Right renal pelvis (tissue), 4 donors: ENCODE data around the gene LRRTM3. TPM values are rescaled to one million over a fixed set of nuclear protein-coding genes. Genes with fewer than 3 reads are reported as not detected.

Experiments
- DNase-seq, 4 donors: peaks; one replicate each; pipeline ENCODE4 v3.0.0-alpha.2; 2013; ENCODE audit warnings: low read depth in 4 of 4, low spot score in 3 of 4, missing footprints in 1 of 4
- polyA plus RNA-seq, 4 donors: library from polyadenylated mRNA; unstranded; fragments of 120-200 nt; gene quantifications; one replicate each; pipeline ENCODE4 v1.2.1, GENCODE V29; 2013; ENCODE audit not compliant: insufficient read length in 4 of 4

Gene LRRTM3
- 1 to 10 TPM; 4.2 to 6.6 (median 5.3) TPM for polyA plus RNA-seq

DNA sequence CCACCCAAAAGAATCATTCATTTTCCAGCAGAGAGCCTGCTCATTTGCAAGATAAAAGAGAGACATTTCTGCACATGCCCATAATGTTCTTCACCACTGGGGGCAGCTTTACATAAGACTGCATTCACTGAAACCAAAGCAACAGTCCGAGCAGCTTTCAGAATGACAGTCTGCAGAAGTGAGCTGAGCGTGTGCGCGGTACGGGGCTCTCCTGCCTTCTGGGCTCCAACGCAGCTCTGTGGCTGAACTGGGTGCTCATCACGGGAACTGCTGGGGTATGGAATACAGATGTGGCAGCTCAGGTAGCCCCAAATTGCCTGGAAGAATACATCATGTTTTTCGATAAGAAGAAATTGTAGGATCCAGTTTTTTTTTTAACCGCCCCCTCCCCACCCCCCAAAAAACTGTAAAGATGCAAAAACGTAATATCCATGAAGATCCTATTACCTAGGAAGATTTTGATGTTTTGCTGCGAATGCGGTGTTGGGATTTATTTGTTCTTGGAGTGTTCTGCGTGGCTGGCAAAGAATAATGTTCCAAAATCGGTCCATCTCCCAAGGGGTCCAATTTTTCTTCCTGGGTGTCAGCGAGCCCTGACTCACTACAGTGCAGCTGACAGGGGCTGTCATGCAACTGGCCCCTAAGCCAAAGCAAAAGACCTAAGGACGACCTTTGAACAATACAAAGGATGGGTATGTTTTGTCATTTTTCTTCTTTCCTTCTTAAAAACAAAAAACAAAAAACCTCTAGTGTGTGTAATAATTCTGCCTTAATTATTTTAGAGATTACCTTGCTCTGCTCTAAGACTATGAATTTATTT lies at the start of gene LRRTM3:
LRRTM3 (plus strand) TSS at position 141 of the 820 bp plus-strand sequence.
- peak; percentile 55 to 77 (median 62) for DNase-seq

GRCh38 chr10:66877361-66877760 lies 48.5 kb upstream of the LRRTM3 start:
- DNase-seq = no peak

DNA sequence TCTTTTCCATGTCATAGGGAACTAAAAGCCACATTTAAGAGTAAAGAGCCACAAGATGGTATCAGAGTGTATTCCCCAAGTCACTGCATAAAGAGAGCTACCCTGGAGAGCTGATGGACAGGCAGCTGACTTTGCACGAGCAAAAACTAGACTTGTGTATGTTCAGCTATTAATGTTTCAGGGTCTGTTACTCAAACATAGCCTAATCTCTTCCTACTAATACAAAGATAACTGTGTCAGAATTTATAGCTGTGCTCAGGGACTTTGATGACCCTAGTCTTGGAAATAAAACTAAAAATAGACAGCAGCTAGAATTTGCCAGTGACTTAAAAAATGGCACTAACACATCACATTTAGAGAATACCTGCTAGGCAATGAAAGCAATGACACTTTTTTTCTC lies 45.5 kb upstream of the LRRTM3 start:
- DNase-seq = no peak

DNA sequence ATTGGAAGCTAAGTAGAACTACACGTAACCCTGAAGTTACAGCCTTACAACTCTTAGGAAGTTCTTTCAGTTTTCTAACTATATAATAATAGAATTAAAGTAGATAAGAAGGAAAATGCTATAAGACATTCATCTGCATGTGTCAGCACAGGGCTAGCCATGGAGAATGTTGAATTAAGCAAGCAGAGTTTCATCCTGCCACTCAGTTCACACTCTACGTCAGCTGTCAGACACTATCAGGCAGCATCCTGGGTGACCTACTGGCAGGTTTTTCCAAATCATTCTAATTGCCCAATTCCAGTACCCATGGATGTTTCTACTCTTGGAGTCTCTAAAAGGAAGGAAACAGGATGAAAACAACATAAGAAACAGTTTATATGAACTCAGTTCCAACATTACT lies 45.0 kb upstream of the LRRTM3 start:
- no peak for DNase-seq

DNA sequence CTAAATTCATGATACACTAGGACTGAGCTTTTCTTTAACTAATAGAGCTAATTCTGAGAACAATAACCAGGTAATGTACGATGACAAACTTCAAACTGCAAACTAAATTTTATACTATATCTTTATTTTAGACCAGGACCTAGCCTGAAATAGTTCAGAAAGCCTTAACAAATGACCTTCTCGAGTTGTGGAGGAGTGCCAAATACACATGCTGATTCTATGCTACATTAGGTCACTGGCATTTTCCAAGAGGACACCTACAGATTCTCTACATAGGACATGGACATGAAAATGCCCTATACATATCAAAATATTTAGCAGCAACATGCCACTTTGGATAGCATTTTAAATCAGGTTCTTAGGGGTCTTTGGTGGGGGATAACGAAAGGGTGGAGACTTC lies 44.0 kb upstream of the LRRTM3 start:
- no peak for DNase-seq

DNA sequence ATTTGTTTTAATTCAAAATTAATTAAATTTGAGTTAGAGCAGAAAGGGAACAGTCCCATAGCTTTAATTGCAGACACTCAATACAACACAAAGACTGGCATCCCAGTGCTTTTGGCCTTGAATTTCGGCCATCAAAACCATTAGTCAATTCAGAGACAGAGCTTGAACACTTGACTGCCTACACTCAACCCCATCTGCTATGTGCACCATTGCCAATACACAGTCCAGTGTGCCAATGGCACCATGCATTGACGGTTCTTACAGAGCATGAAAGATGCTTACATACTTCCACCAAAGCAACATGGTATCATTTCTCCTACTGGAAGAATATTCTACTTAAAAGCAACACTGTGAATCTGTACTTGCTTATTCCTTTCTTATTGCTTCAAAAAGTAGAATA lies 43.6 kb upstream of the LRRTM3 start:
- no peak for DNase-seq

- no peak for DNase-seq
These were observed 39.0 kb upstream of the LRRTM3 start for GRCh38 chr10:66886848-66887247.

DNA sequence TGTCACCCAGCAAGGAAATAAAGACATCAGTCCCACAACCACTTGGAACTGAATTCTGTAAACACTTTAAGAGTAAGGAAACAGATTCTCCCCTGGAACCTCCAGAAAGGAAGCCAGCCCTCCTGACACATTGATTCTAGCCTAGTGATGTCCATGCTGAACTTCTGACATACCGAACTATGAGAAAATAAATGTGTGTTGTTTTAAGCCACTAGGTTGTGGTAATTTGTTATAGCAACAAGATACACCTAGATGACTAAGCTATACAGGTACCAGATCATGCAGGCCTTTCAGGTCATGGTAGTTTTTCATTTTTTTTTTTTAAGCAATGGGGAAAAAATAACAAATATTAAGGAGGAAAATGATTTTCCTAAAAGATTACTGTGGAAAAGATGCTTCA lies 37.6 kb upstream of the LRRTM3 start:
- no peak for DNase-seq

GRCh38 chr10:66892871-66893270 lies 33.0 kb upstream of the LRRTM3 start:
- no peak for DNase-seq

DNA sequence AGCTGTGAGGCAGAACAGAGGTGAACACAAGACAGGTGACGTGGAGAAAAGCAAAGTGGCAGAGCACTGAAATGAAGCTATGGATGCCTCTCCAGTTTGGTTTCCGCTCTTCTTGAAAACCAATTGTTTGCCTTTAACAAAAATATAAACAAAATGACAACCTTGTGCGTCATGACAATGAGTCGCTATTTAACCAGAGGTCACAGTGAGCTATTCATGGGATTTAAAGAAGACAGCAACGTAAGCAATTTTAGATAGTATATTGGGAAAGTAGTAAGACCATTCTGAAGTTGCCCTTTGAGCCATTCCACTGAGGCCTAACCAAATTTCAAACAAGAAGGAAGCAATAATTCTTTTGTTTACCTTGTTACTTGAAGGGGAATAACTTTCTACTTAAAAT lies 15.2 kb upstream of the LRRTM3 start:
- no peak for DNase-seq

DNA sequence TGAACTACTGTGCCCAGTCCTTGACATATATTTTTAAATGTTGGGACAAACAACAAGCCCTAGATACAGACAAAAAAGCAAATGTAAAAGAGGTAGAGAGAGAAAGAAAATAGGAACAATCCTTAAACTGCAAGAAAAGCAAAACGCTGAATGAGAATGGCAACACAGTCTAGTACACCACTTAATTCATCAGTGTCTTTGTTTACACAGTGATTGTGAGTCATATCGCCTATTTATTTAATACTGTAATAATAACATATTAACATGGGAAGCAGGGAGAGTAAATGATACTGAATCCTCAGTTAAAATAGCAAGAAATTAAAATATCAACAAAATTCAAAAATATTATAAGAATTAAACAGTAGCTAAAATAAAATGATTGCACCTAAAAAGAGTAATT lies 9.8 kb upstream of the LRRTM3 start:
- no peak for DNase-seq

DNA sequence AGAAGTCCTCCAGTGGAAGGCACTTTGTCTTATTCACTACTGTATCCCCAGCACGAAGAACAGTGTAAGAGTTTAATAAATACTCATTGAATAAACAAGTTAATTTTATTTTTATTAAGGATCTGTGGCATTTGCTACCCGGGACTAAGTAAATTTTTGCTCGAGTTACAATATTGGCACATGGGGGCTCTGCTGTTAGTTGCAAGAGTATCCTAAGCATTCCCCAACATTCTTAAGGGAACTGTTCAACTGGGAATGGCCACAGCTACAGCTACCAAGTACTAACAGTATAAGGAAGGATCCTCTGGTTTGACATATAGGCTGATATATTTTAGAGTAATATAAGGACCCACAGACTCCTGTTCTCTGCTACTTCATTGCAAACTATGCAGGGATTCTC lies 8.7 kb upstream of the LRRTM3 start:
- no peak for DNase-seq

DNA sequence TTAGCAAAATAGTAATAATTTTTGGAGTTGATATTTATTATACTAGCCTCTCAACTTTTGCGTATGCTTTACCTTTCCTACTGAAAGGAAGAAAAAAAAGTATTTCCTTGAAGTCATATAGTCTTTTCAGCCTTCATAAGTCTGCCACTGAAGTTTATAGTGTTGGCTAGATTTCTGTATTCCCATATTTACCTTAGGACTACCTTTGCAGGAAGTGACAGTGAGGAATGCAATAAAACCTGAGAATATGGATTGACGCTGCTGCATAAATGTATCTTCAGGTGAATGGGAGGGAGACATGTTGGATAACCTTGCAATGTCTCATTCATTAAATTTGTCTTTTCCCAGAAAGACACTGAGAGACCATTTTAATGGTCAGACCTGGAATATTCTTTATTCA lies 6.6 kb upstream of the LRRTM3 start:
- no peak for DNase-seq

GRCh38 chr10:66924674-66925345 lies 1.0 kb upstream of the LRRTM3 start:
- no peak for DNase-seq

- no peak for DNase-seq
These were observed 463 bp upstream of the LRRTM3 start for GRCh38 chr10:66925373-66925772.

DNA sequence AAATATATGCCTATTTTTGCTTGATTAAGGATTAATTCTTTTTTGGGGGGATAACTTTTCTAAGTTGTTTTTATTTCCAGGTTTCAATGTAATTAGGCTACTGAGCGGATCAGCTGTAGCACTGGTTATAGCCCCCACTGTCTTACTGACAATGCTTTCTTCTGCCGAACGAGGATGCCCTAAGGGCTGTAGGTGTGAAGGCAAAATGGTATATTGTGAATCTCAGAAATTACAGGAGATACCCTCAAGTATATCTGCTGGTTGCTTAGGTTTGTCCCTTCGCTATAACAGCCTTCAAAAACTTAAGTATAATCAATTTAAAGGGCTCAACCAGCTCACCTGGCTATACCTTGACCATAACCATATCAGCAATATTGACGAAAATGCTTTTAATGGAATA lies 1.0 kb downstream of the LRRTM3 start:
- DNase-seq = no peak

DNA sequence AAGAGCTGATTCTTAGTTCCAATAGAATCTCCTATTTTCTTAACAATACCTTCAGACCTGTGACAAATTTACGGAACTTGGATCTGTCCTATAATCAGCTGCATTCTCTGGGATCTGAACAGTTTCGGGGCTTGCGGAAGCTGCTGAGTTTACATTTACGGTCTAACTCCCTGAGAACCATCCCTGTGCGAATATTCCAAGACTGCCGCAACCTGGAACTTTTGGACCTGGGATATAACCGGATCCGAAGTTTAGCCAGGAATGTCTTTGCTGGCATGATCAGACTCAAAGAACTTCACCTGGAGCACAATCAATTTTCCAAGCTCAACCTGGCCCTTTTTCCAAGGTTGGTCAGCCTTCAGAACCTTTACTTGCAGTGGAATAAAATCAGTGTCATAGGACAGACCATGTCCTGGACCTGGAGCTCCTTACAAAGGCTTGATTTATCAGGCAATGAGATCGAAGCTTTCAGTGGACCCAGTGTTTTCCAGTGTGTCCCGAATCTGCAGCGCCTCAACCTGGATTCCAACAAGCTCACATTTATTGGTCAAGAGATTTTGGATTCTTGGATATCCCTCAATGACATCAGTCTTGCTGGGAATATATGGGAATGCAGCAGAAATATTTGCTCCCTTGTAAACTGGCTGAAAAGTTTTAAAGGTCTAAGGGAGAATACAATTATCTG lies 1.6 kb downstream of the LRRTM3 start:
- no peak for DNase-seq

- no peak for DNase-seq
These were observed 2.3 kb downstream of the LRRTM3 start for GRCh38 chr10:66927971-66928770.

DNA sequence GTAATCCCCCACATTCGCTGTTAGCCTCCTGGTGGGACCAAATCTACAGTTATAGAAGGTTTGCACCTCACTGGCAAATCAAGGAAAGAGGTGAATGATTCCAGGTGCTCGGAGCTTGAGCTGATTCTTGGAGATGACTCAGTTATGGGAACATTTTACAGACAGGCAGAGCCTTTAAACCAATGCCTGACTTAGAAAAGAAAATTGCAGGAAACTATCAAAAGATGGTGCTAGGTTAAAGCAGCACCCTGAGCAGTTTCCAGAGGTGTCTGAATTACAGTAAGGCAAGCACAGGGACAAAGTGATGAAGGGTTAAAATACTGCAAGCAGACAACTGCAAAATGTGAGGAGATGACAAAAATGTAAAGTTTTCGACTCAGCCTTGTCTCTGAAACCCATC lies 2.9 kb downstream of the LRRTM3 start:
- no peak for DNase-seq

DNA sequence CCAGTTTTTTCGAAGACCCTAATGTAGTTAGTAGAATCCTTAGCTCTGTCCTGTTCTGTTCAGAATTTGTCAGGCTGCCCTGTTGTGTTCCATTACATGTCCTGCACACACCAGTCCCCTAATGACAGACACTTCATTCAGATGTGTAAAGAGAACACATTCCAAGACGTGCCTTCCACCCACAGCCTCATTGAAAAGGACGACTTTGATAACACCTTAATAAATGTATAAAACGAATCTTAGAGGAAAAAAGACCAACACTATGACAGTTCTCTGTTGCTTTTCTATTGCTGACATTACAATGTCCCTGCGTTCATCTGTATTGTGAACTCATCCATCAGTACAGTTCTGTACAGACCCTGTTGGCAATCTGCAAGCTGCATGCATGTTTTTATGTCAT lies 3.5 kb downstream of the LRRTM3 start:
- DNase-seq = no peak
